GM21526 (cell line): Measurements from ENCODE around the gene ZNF184.

ENCODE experiments used
- ATAC-seq: cut with Tn5 transposase; IDR thresholded peaks from one replicate; pipeline ENCODE4 v1.9.1; 2021; ENCODE audit warnings: moderate library complexity; ENCODE audit not compliant: unreplicated experiment, low FRiP score

ZNF184 gene

GRCh38 chr6:27472617-27473400 is at the start of gene ZNF184:
ZNF184 (minus strand) TSS chr6:27473105; CDS start chr6:27472294, 811 bp downstream.
- ATAC-seq: peak; percentile 86

- ATAC-seq: peak; percentile 52
Observed at GRCh38 chr6:27518881-27519795, 46.2 kb upstream of the ZNF184 start.

- ATAC-seq: no peak
Observed at GRCh38 chr6:27517928-27518787, 45.3 kb upstream of the ZNF184 start.

DNA sequence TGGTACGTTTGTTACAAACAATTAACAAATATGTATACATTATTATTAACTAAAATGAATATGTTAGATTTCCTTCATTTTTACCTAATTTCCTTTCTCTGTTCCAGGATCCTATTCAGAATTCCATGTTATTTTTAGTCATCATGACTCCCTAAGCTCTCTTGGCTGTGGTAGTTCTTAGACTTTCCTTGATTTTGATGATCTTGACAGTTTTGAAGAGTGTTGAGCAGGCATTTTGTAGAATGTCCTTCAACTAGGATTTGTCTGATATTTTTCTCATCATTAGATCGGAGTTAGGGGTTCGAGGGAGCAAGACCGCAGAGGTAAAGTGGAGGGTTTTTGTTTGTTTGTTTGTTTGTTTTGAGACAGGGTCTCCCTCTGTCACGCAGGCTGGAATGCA is 44.3 kb upstream of the ZNF184 start:
- ATAC-seq: no peak

DNA sequence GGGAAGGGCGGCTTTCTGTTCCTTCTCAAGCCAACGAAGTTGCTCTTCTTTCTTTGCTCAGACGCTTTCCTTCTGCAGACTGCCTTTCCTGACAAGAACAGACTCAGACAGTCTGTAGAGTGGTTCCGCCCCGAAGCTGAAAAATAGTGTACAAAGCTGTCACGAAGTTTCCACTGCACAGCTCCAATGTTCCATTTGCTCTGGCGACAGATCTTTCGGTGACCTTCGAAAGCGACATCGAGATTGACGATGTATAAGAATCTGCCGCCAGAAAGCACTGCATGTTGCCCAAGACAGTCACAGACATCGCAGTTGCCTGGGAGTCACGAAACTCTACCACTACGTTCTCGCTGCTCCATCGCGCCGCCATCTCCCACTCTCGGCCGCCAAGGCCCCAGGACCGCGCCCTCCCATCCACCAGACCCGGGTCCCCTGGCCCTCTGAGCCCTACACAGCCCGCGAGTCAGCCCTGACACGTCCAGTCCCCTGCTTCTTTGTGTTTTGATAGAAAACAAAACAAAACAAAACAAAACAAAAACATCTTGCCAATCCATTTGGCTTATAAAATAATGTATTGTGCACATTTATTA is 42.1 kb upstream of the ZNF184 start:
- ATAC-seq: no peak

DNA sequence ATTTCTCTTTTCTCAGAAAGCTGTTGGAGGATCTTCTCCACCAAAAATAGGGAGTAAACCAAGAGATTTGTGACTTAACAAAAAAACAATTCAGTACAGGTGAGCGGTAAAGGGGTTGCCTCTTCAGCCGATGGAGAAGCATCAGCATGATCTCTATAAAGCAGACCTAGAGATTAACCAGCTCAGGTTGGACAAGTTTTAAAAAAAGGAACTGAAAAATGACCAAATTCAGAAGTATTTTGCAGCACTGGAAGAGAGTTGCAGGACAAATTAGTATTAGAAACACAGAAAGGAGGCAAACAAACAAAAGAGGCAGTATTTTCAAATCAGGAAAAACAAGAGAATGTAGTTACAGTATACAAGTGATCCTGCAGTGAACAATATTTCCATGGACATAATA is 39.6 kb upstream of the ZNF184 start:
- ATAC-seq: no peak

- ATAC-seq: no peak
Observed at GRCh38 chr6:27507041-27507956, 34.4 kb upstream of the ZNF184 start.

DNA sequence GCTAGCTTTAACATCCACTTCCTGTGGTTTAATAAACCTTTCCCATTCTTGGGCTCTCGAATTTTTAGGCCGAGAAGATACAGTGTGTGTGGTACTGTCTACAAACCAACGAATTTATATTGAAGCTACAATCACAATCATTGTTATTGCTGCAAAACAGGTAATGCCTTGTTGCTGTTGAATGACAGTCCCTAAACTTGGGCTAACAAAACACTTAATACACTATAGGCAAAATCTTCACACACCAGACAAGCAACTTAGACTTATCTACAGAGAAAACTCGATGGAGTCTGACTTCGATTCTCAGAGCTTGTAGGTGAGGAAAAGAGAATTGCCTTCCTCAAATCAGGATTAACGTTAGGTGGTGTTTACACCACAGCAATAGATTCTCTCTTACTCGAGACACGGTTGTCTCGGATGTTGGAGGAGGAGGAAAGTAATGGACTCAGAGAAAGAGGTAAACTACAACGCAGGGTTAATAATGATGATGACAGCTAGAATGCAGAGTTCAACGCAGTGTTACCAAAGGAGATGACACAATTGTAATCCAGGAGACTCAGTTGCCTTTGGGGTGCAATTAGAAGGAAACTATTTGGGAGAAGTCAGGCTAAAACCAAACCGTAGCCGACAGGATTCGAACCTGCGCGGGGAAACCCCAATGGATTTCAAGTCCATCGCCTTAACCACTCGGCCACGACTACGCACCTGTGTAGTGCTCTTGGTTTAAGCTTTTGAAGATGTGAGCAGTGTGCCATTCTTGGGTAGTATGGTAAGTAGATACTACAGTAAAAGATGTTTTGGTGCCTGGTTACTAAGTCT is 32.5 kb upstream of the ZNF184 start:
- no peak for ATAC-seq

DNA sequence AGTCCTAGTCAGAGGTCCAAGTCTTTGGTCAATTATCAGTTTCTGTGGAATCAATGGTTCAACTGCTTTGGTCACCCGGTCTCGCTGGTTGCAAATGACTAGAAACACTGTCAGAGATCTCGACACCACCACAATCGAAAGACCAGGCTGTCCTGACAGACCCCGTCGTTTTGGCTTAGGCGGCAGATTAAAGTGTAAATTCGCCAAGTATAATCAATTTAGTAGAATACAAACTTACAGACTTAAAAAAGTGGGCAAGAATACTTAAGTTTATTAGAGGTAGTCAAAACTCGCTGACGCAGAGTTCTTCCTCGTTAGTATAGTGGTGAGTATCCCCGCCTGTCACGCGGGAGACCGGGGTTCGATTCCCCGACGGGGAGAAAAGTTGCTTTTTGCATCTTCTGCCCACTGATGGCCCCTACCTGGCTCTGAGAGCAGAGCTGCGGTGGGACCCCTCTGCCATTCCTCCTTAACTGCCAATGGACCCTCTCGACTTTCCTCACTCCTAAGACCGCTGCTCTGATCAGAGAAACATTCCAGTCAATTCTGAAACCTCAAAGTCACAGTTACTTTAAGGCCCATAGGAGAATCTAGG is 30.6 kb upstream of the ZNF184 start:
- peak; percentile 33 for ATAC-seq

DNA sequence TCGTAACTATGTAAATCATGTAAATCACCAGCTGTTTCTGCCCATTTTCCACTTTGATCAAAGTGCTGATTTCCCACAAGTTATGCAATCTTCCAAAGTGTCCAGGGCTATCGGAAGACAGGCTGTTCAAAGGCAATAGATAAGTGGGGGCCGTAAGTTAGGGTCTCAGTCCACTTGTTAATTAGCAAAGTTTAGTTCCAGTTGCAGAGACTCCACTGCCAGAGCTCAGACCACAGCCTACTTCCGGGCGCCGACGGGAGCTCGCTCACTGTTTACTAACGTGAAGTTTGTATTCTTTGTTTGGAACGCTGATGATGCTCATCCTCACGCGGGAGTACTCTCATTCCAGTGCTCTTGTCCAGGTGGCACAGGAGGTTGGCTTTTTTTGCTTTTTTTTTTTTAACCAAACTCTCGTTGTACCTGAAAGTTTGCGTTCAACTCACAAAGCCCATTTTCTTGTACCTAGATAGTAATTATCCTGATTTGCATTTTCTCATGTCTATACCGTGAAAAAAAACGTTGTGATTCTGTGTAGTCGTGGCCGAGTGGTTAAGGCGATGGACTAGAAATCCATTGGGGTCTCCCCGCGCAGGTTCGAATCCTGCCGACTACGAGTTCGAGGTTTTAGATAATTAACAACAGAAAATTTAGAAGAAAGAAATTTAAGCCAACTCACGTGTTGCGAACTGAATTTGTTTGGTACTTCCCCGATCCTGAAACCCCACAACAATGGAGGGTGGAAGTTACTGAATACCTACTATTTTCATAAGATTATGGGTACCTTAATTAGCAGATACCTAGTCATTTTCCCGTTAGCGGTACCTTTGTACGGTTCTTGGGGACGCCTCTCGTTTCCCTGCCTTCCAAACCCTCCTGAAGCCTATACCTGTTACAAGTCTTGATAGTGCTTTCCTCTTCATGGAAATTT is 29.9 kb upstream of the ZNF184 start:
- ATAC-seq: peak; percentile 50

DNA sequence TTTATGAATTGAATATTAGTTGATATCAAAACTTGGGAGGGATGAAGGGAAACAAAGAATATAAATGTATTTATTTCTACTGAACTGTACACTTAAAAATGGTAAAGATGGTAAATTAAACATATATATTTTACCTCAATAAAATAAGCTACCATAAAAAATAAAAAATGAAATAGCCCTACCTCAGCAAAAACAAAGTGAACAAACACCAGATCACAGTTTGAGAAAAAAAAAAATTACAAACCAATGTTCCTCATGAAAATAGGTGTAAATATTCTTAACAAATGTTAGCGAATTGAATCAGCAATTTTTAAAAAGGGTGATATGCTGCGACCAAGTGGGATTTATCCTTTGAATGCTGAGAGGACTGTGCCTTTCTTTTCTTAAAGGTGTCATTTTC is 28.3 kb upstream of the ZNF184 start:
- ATAC-seq: no peak

- ATAC-seq: no peak
Observed at GRCh38 chr6:27500177-27500576, 27.3 kb upstream of the ZNF184 start.

DNA sequence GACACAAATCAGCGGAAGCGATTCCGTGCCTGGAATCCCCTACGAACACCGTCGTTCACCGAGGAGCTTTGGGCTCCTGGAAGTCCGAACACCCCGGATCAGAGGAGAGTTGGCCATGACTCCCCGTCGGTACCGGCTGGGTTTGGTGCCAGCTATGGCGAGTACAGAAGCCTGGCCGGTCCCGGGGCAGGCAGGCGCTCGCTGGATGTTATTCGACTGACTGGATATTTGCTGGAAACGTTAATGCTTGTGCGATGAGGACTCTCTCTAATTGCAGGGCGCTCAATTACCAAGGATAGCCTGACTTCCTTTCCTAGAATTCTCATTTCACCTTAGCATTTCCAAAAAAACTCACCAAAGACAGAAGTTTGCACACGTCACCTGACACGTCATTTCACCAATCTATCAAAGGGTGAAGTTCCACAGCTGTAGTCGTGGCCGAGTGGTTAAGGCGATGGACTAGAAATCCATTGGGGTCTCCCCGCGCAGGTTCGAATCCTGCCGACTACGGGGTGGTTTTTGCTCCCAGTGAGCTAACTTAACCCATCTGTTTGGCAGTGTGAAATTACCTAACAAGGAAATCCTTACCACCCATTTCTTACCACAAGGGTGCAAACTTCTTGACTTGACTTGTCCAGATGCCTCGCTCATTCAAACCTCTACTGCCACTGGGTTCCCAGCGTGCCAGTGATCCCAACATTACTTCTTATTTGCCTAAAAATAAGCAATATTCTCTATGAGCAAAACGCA is 22.7 kb upstream of the ZNF184 start:
- peak; percentile 57 for ATAC-seq

- ATAC-seq: no peak
Observed at GRCh38 chr6:27494987-27495385, 22.1 kb upstream of the ZNF184 start.

DNA sequence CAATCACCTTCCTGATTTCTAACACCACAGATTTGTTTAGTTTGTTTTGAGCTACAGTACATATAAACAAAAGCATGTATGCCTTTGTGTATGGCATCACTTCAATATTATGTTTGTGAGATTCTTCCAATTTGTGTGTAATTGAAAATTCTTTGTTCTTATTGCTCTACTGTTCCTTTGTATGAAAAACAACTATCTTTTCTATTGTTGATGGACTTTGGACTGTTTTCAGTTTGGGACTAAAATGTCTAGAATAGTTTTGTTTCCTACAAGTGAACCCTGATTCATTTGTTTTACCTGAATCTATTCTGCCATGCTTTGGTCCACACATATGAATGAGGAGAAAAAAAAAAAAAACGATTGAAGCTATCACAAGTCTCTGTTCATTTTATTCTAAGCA is 21.2 kb upstream of the ZNF184 start:
- no peak for ATAC-seq

DNA sequence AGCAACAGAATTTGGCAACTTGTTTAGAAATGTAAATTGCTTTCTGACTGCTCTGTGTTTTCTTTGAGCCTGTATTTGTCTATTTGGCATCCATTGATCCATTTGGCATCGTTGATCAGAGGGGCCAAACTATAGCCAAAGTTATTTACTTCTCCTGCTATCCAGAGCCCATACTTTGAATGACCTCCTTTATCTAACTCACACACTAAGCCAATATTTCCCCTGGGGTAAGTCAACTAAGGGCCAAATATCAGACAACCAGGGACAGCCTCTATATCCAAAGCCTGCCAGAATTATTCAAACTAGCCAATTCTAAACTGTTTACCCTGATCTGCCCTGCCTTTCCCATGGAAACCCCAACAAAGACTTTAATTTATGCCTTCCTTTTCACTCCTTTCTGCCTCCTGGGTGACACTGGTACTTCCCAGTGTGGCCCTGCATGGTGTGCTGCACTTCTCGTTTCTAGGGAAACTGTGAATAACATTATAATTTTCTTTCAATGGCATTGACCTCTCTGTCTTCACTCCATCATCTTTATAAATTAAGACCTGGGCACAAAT is 19.8 kb upstream of the ZNF184 start:
- ATAC-seq: no peak
